K562 (cell line): ENCODE data around the gene TXNRD2. TPM values are rescaled to one million over a fixed set of nuclear protein-coding genes. Genes with fewer than 3 reads are reported as not detected.

Experiments
- ATAC-seq: fragments of 200-7000 bp; cut with Tn5 transposase; 3 replicates; pipeline ENCODE4 v1.9.1; 2020; ENCODE audit warnings: moderate library complexity
- BruUV-seq: library from RNA; stranded (reverse); fragments of 400-500 nt; replicated peaks from 2 replicates; lab custom pipeline; 2021; lab: Mats Ljungman, UMichigan
- CTCF ChIA-PET: fragments of 300-600 bp; formaldehyde crosslinking; extraction: SDS; loops from one replicate; lab custom pipeline; 2021; ENCODE audit warnings: low intra/inter-chr PET ratio; lab: Yijun Ruan, JAX
- POLR2A ChIA-PET: fragments of 300-600, 350-650 bp; sonication (Branson Sonifier 250); formaldehyde crosslinking; extraction: SDS; loops from one replicate; lab custom pipeline; 2021; ENCODE audit warnings: antibody characterized with exemption, inconsistent platforms; lab: Yijun Ruan, JAX
- DNase-seq, 4 experiments: peaks; one replicate each; pipeline versions ENCODE4 v3.0.0 to v3.0.0-alpha.2; 2011 to 2018; ENCODE audit warnings: low spot score in 3 of 4, mixed read lengths in 3 of 4; ENCODE audit errors: extremely low read depth in 1 of 4
- FAIRE-seq: peaks from 2 replicates; lab custom pipeline; 2011; peaks lifted over from hg19 to GRCh38; lab: Jason Lieb, UNC
- H2AFZ ChIP-seq: 2 replicates; pipeline ENCODE4 v1.6.0; 2011; ENCODE audit warnings: low read depth, low read length, control low read depth, inconsistent platforms
- H3K27ac ChIP-seq: fragments of 200-600 bp; 3 replicates; pipeline ENCODE4 v1.8.0; 2011; ENCODE audit warnings: low read depth, mild to moderate bottlenecking, control low read depth, inconsistent platforms, low read length, moderate library complexity, mixed read lengths; ENCODE audit errors: extremely low read depth
- H3K27me3 ChIP-seq, 2 experiments: fragments of 300-600 bp in 1 of 2; 2 replicates in 1 of 2; 3 replicates in 1 of 2; pipeline versions ENCODE4 v1.6.0 to v1.8.0; 2011; ENCODE audit warnings: inconsistent platforms in 2 of 2, low read length in 2 of 2, mild to moderate bottlenecking in 1 of 2, mixed read lengths in 1 of 2, moderate library complexity in 1 of 2; ENCODE audit not compliant: control insufficient read depth in 2 of 2, insufficient read depth in 2 of 2
- H3K36me3 ChIP-seq: fragments of 300-600 bp; 3 replicates; pipeline ENCODE4 v1.8.0; 2011; ENCODE audit warnings: mild to moderate bottlenecking, low read length, inconsistent platforms; ENCODE audit not compliant: control insufficient read depth, insufficient read depth
- H3K4me1 ChIP-seq, 2 experiments: fragments of 200-600 bp in 1 of 2; replicated peaks in 1 of 2; 2 replicates in 1 of 2; 3 replicates in 1 of 2; pipeline versions ENCODE4 v1.5.1 to v1.8.0; 2011; ENCODE audit warnings: inconsistent platforms in 2 of 2, low read length in 2 of 2, mild to moderate bottlenecking in 1 of 2, mixed read lengths in 1 of 2, moderate library complexity in 1 of 2; ENCODE audit not compliant: control insufficient read depth in 2 of 2, insufficient read depth in 2 of 2
- H3K4me2 ChIP-seq: 2 replicates; pipeline ENCODE4 v1.6.1; 2011; ENCODE audit warnings: low read length, control low read depth, inconsistent platforms, mixed read lengths; ENCODE audit not compliant: insufficient read depth
- H3K4me3 ChIP-seq: fragments of 200-600 bp; sonication (generic), shearing (Covaris generic); 2 replicates; pipeline ENCODE4 v1.5.1; 2016; ENCODE audit warnings: control low read depth, inconsistent platforms
- H3K79me2 ChIP-seq: fragments of 200-600 bp; 3 replicates; pipeline ENCODE4 v1.8.0; 2011; ENCODE audit warnings: low read length, inconsistent platforms; ENCODE audit not compliant: control insufficient read depth, insufficient read depth
- H3K9ac ChIP-seq, 2 experiments: 2 replicates each; pipeline versions ENCODE4 v1.6.0 to v1.6.1; 2011; ENCODE audit warnings: low read depth in 2 of 2, low read length in 2 of 2, control low read depth in 1 of 2, inconsistent platforms in 1 of 2, mild to moderate bottlenecking in 1 of 2, mixed read lengths in 1 of 2; ENCODE audit not compliant: insufficient read depth in 1 of 2
- H3K9me1 ChIP-seq: one replicate; pipeline ENCODE4 v1.6.0; 2011; ENCODE audit warnings: inconsistent platforms, mild to moderate bottlenecking, low read length, moderate library complexity; ENCODE audit not compliant: control insufficient read depth, insufficient read depth
- H3K9me3 ChIP-seq: replicated peaks from 2 replicates; pipeline ENCODE4 v1.5.1; 2011; ENCODE audit warnings: low read depth, low read length, inconsistent platforms; ENCODE audit not compliant: control insufficient read depth, insufficient read depth
- H4K20me1 ChIP-seq: replicated peaks from 2 replicates; pipeline ENCODE4 v1.6.1; 2011; ENCODE audit warnings: low read length, inconsistent platforms, mixed read lengths; ENCODE audit not compliant: control insufficient read depth, insufficient read depth
- CCAR2 ChIP-seq: fragments of 200-400 bp; formaldehyde crosslinking; IDR thresholded peaks from 2 replicates; pipeline ENCODE4 v1.6.1; 2017; ENCODE audit warnings: mild to moderate bottlenecking, low read depth, low read length
- ERF ChIP-seq: fragments of 450-650 bp; formaldehyde crosslinking; IDR thresholded peaks from 2 replicates; pipeline ENCODE4 v1.4.0; 2020; ENCODE audit warnings: mild to moderate bottlenecking, mixed read lengths
- ESRRA ChIP-seq: fragments of 450-650 bp; IDR thresholded peaks from 2 replicates; pipeline ENCODE4 v1.6.1; 2014; ENCODE audit warnings: low read depth, mild to moderate bottlenecking, moderate library complexity, borderline replicate concordance
- FOXK2 ChIP-seq, 2 experiments: fragments of 450-650 bp; IDR thresholded peaks in 1 of 2; conservative IDR thresholded peaks in 1 of 2; 2 replicates each; pipeline ENCODE4 v1.6.1; 2016; ENCODE audit warnings: low read depth in 2 of 2, mild to moderate bottlenecking in 1 of 2
- OTX1 ChIP-seq: fragments of 450-650 bp; formaldehyde crosslinking; IDR thresholded peaks from 2 replicates; pipeline ENCODE4 v1.4.0; 2022; ENCODE audit warnings: mild to moderate bottlenecking
- PML ChIP-seq: IDR thresholded peaks from 2 replicates; pipeline ENCODE4 v1.6.1; 2012; ENCODE audit warnings: low read length, inconsistent platforms
- RBFOX2 ChIP-seq: fragments of 200-400 bp; formaldehyde crosslinking; IDR thresholded peaks from 2 replicates; pipeline ENCODE4 v1.6.1; 2017; ENCODE audit warnings: low read depth, mild to moderate bottlenecking, low read length, moderate library complexity
- WHSC1 ChIP-seq: IDR thresholded peaks from one replicate; pipeline ENCODE4 v1.6.1; 2012; ENCODE audit warnings: low read length, control low read depth, inconsistent platforms
- ZBTB7A ChIP-seq: IDR thresholded peaks from 2 replicates; pipeline ENCODE4 v1.6.1; 2011; ENCODE audit warnings: low read depth, mild to moderate bottlenecking, low read length, moderate library complexity, borderline replicate concordance; ENCODE audit not compliant: control insufficient read depth
- ZFP36 ChIP-seq: fragments of 150-350 bp; IDR thresholded peaks from 2 replicates; pipeline ENCODE4 v1.6.1; 2018; ENCODE audit warnings: low read length, low read depth; ENCODE audit not compliant: partially characterized antibody
- WGBS: fragments of 100-300 bp; shearing (Covaris generic); methylation state at CpG from one replicate; pipeline ENCODE4 v1.1.6; 2016; ENCODE audit warnings: low coverage, mixed read lengths; ENCODE audit not compliant: insufficient coverage; ENCODE audit errors: missing lambda C conversion rate; 5-methylcytosine and 5-hydroxymethylcytosine counted together
- in situ Hi-C: fragments of 300-500 bp; cut with MboI; formaldehyde crosslinking; loops from 4 replicates; pipeline ENCODE4 v1.15.0; 2018; ENCODE audit warnings: inconsistent platforms, mixed read lengths
- intact Hi-C: fragments of 100-400 bp; cut with micrococcal nuclease; formaldehyde crosslinking; loops from 2 replicates; pipeline ENCODE4 v1.14.2; 2022
- polyA plus RNA-seq, 8 experiments: library from polyadenylated mRNA; depleted of rRNA in 4 of 8; stranded (reverse) in 5 of 8; unstranded in 3 of 8; fragments of >200 nt; fragmentation: Nextera tagmentation in 2 of 8; fragmentation: Illumina TruSeq in 1 of 8; extraction: Ambion mirVana in 2 of 8; extraction: Trizol in 1 of 8; gene quantifications; 2 replicates each; pipeline versions ENCODE4 v1.2.1 to v1.2.3, GENCODE V29; 2011 to 2014; ENCODE audit warnings: inconsistent platforms in 1 of 8, missing spikeins in 1 of 8
- total RNA-seq, 7 experiments: library from RNA; depleted of rRNA in 6 of 7; stranded (reverse); fragments of >200 nt in 6 of 7; fragmentation: Illumina TruSeq in 2 of 7; extraction: Trizol in 2 of 7; gene quantifications; 2 replicates each; pipeline versions ENCODE4 v1.2.1 to v1.2.3, GENCODE V29; 2011 to 2021; ENCODE audit warnings: low replicate concordance in 1 of 7
- TF ChIP-seq, protein P1 (sequence below): conservative IDR thresholded peaks from 2 replicates; pipeline ENCODE4 v1.6.1; 2011; ENCODE audit warnings: low read depth, mild to moderate bottlenecking, low read length; ENCODE audit not compliant: control insufficient read depth
- TF ChIP-seq, protein P2 (sequence below), 2 experiments: fragments of 450-650 bp; IDR thresholded peaks; 2 replicates each; pipeline ENCODE4 v1.6.1; 2018; ENCODE audit warnings: mild to moderate bottlenecking in 2 of 2, low read depth in 1 of 2; ENCODE audit not compliant: partially characterized antibody in 2 of 2

The TXNRD2 gene
- total and polyA plus RNA-seq, 9 of the 15 experiments (the other 6 are each of a cell fraction or from before 2014, with no cell fraction given), result 3.3 to 80.2 (median 49.4) TPM

- TF ChIP-seq WHSC1 (peak; percentile 87), FOXK2 (conservative IDR thresholded peaks at IDR 0.05 in 1 of 2, IDR thresholded peaks at IDR 0.05 in 1 of 2; ENCODE audit: low read depth in 2 of 2) (no peak), PML (peak; percentile 28; the same call in 1 of the 2 replicates), ZBTB7A (peak; percentile 37; the same call in 1 of the 2 replicates)
- TF ChIP-seq, all 486 proteins: peak for 10
These were observed 32.1 kb upstream of the TXNRD2 start (continued) for GRCh38 chr22:19973551-19974267.

GRCh38 chr22:19972652-19973550 lies 31.3 kb upstream of the TXNRD2 start:
- H3K27me3 ChIP-seq, result no peaks in the 10 kb centered on the region
- no peak overlapping the region for H3K4me2 ChIP-seq
- no peaks in the 10 kb centered on the region for H3K79me2 ChIP-seq
- peaks cover 49% of the 10 kb centered on the region; the same call in 2 of the 3 replicates for H3K36me3 ChIP-seq
- no TSS peak for BruUV-seq
- ChIA-PET POLR2A (interaction anchor here (0.8 to 13.7 kb wide), 17 partner anchors 8 to 255 kb away, joined by 3 to 115 read pairs (median 5); partner anchors contain the start of genes RANBP1, TANGO2 and TRMT2A), CTCF (interaction anchor here (0.6 to 4.2 kb wide), 4 partner anchors 39 to 161 kb away, joined by 3 to 109 read pairs (median 5); no protein-coding TSS in a partner anchor)
- WGBS, result 82% methylated on average over 49 of the region's 50 CpGs
- intact Hi-C loops, result loop anchor here (10.0 kb wide), 2 partner anchors 262 to 322 kb away; no protein-coding TSS in a partner anchor
- H3K9ac ChIP-seq, result peak overlapping the region in 1 of 2 experiments; percentile 59; a peak in 2 of 4 replicates
- peak; percentile 12 for ATAC-seq
- in situ Hi-C loops, result loop anchor here (5.0 kb wide), 3 partner anchors 39 to 154 kb away; no protein-coding TSS in a partner anchor
- no peak overlapping the region for H2AFZ ChIP-seq
- no peak overlapping the region for H3K4me3 ChIP-seq
- no peak overlapping the region for H3K27ac ChIP-seq
- no peak for FAIRE-seq
- H3K9me3 ChIP-seq, result no peaks in the 10 kb centered on the region
- H3K4me1 ChIP-seq, result peaks cover 18 to 91% of the 10 kb centered on the region in 2 experiments
- H4K20me1 ChIP-seq, result peaks cover 39% of the 10 kb centered on the region
- peaks cover 21% of the 10 kb centered on the region for H3K9me1 ChIP-seq
- DNase-seq, result peak; percentile 62 to 97 (median 91)
- TF ChIP-seq RBFOX2 (no peak), OTX1 (CRISPR knock-in tag) (no peak), ERF (no peak), CCAR2 (no peak), ZFP36 (peak; percentile 85), ESRRA (no peak)
- TF ChIP-seq, protein P1, sequence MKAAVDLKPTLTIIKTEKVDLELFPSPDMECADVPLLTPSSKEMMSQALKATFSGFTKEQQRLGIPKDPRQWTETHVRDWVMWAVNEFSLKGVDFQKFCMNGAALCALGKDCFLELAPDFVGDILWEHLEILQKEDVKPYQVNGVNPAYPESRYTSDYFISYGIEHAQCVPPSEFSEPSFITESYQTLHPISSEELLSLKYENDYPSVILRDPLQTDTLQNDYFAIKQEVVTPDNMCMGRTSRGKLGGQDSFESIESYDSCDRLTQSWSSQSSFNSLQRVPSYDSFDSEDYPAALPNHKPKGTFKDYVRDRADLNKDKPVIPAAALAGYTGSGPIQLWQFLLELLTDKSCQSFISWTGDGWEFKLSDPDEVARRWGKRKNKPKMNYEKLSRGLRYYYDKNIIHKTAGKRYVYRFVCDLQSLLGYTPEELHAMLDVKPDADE, result no peak; the same call in 1 of the 2 replicates
- TF ChIP-seq, protein P2, sequence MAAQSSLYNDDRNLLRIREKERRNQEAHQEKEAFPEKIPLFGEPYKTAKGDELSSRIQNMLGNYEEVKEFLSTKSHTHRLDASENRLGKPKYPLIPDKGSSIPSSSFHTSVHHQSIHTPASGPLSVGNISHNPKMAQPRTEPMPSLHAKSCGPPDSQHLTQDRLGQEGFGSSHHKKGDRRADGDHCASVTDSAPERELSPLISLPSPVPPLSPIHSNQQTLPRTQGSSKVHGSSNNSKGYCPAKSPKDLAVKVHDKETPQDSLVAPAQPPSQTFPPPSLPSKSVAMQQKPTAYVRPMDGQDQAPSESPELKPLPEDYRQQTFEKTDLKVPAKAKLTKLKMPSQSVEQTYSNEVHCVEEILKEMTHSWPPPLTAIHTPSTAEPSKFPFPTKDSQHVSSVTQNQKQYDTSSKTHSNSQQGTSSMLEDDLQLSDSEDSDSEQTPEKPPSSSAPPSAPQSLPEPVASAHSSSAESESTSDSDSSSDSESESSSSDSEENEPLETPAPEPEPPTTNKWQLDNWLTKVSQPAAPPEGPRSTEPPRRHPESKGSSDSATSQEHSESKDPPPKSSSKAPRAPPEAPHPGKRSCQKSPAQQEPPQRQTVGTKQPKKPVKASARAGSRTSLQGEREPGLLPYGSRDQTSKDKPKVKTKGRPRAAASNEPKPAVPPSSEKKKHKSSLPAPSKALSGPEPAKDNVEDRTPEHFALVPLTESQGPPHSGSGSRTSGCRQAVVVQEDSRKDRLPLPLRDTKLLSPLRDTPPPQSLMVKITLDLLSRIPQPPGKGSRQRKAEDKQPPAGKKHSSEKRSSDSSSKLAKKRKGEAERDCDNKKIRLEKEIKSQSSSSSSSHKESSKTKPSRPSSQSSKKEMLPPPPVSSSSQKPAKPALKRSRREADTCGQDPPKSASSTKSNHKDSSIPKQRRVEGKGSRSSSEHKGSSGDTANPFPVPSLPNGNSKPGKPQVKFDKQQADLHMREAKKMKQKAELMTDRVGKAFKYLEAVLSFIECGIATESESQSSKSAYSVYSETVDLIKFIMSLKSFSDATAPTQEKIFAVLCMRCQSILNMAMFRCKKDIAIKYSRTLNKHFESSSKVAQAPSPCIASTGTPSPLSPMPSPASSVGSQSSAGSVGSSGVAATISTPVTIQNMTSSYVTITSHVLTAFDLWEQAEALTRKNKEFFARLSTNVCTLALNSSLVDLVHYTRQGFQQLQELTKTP (IDR thresholded peaks at IDR 0.05; ENCODE audit: low read depth in 1 of 2, partially characterized antibody in 2 of 2), result no peak
